GM12878 (cell line): ENCODE results near the gene RIN2. TPM values are rescaled to one million over a fixed set of nuclear protein-coding genes. Genes with fewer than 3 reads are reported as not detected.

Experiments
- ATAC-seq: fragments of 200-7000 bp; cut with Tn5 transposase; 3 replicates; pipeline ENCODE4 v1.9.1; 2020; ENCODE audit warnings: mild to moderate bottlenecking, moderate library complexity
- BruUV-seq: library from RNA; stranded (reverse); fragments of 400-500 nt; replicated peaks from 2 replicates; lab custom pipeline; 2021; lab: Mats Ljungman, UMichigan
- CTCF ChIA-PET: fragments of 300-600 bp; sonication (Branson Sonifier 250); formaldehyde crosslinking; extraction: SDS; loops from one replicate; lab custom pipeline; 2021; ENCODE audit warnings: inconsistent platforms; lab: Yijun Ruan, JAX
- POLR2A ChIA-PET: fragments of 350-600 bp; formaldehyde crosslinking; extraction: SDS; loops from one replicate; lab custom pipeline; 2021; ENCODE audit warnings: inconsistent platforms; lab: Charles Lee
- RAD21 ChIA-PET: fragments of 300-600 bp; sonication (Branson Sonifier 250); formaldehyde crosslinking; loops from one replicate; lab custom pipeline; 2023; ENCODE audit warnings: antibody characterized with exemption; ENCODE audit not compliant: unreplicated experiment; lab: Charles Lee
- SMC1A ChIA-PET: fragments of 300-600 bp; sonication (Branson Sonifier 250); formaldehyde crosslinking; loops from one replicate; lab custom pipeline; 2023; ENCODE audit not compliant: unreplicated experiment, uncharacterized antibody; lab: Charles Lee
- DNase-seq: peaks from one replicate; pipeline ENCODE4 v3.0.0-alpha.2; 2011; ENCODE audit warnings: low read depth, low spot score
- FAIRE-seq: peaks from 3 replicates; lab custom pipeline; 2011; peaks lifted over from hg19 to GRCh38; lab: Jason Lieb, UNC
- H2AFZ ChIP-seq: 2 replicates; pipeline ENCODE4 v1.6.0; 2011; ENCODE audit warnings: low read depth, low read length, control low read depth; ENCODE audit not compliant: control insufficient read depth
- H3K27ac ChIP-seq: 2 replicates; pipeline ENCODE4 v1.5.1; 2011; ENCODE audit warnings: control low read depth; ENCODE audit not compliant: control insufficient read depth, insufficient read depth
- H3K27me3 ChIP-seq, 2 experiments: replicated peaks in 1 of 2; 2 replicates each; pipeline versions ENCODE4 v1.6.0 to v1.6.1; 2011; ENCODE audit warnings: low read length in 1 of 2; ENCODE audit not compliant: control insufficient read depth in 2 of 2, insufficient read depth in 2 of 2
- H3K36me3 ChIP-seq, 2 experiments: 2 replicates each; pipeline ENCODE4 v1.5.1; 2011; ENCODE audit warnings: low read length in 1 of 2; ENCODE audit not compliant: control insufficient read depth in 2 of 2, insufficient read depth in 2 of 2
- H3K4me1 ChIP-seq: 2 replicates; pipeline ENCODE4 v1.6.1; 2011; ENCODE audit warnings: mild to moderate bottlenecking, low read length, moderate library complexity, mixed read lengths; ENCODE audit not compliant: control insufficient read depth, insufficient read depth
- H3K4me2 ChIP-seq: 2 replicates; pipeline ENCODE4 v1.6.0; 2011; ENCODE audit warnings: control low read depth; ENCODE audit not compliant: control insufficient read depth, insufficient read depth
- H3K4me3 ChIP-seq: fragments of 200-600 bp; sonication (generic); 2 replicates; pipeline ENCODE4 v1.5.1; 2016
- H3K79me2 ChIP-seq: 2 replicates; pipeline ENCODE4 v1.6.0; 2011; ENCODE audit warnings: low read length; ENCODE audit not compliant: control insufficient read depth, insufficient read depth
- H3K9ac ChIP-seq: 2 replicates; pipeline ENCODE4 v1.8.0; 2011; ENCODE audit warnings: low read length, control low read depth, mixed read lengths; ENCODE audit not compliant: control insufficient read depth, insufficient read depth
- H3K9me3 ChIP-seq: replicated peaks from 3 replicates; pipeline ENCODE4 v1.5.1; 2011; ENCODE audit warnings: mild to moderate bottlenecking, low read length; ENCODE audit not compliant: control insufficient read depth, insufficient read depth
- H4K20me1 ChIP-seq: 2 replicates; pipeline ENCODE4 v1.6.0; 2011; ENCODE audit not compliant: control insufficient read depth, insufficient read depth
- BHLHE40 ChIP-seq, 2 experiments: fragments of 450-650 bp in 1 of 2; IDR thresholded peaks; 2 replicates each; pipeline ENCODE4 v1.6.1; 2011 to 2017; ENCODE audit warnings: low read depth in 2 of 2, borderline replicate concordance in 1 of 2, improper control_type of control experiment in 1 of 2, low read length in 1 of 2, mild to moderate bottlenecking in 1 of 2
- FOXM1 ChIP-seq: IDR thresholded peaks from 2 replicates; pipeline ENCODE4 v1.6.1; 2012; ENCODE audit warnings: low read depth, mild to moderate bottlenecking, inconsistent platforms, low read length, moderate library complexity
- NFYA ChIP-seq: IDR thresholded peaks from 2 replicates; pipeline ENCODE4 v1.6.1; 2011; ENCODE audit warnings: low read depth, mild to moderate bottlenecking, low read length, improper control_type of control experiment, borderline replicate concordance
- NFYB ChIP-seq: IDR thresholded peaks from 2 replicates; pipeline ENCODE4 v1.6.1; 2011; ENCODE audit warnings: low read depth, mild to moderate bottlenecking, low read length, improper control_type of control experiment, moderate library complexity; ENCODE audit not compliant: insufficient read depth
- POU2F2 ChIP-seq: IDR thresholded peaks from 3 replicates; pipeline ENCODE4 v1.6.1; 2011; ENCODE audit warnings: low read depth, mild to moderate bottlenecking, low read length, borderline replicate concordance
- SIN3A ChIP-seq: IDR thresholded peaks from 2 replicates; pipeline ENCODE4 v1.6.1; 2012; ENCODE audit warnings: low read depth, low read length, improper control_type of control experiment
- SUZ12 ChIP-seq: fragments of 200-600 bp; sonication (generic); IDR thresholded peaks from one replicate; pipeline ENCODE4 v1.6.1; 2018; ENCODE audit warnings: antibody characterized with exemption, mild to moderate bottlenecking; ENCODE audit not compliant: unreplicated experiment
- TCF12 ChIP-seq: IDR thresholded peaks from 2 replicates; pipeline ENCODE4 v1.6.1; 2011; ENCODE audit warnings: low read depth, mild to moderate bottlenecking, low read length
- TCF3 ChIP-seq: IDR thresholded peaks from 2 replicates; pipeline ENCODE4 v1.6.1; 2012; ENCODE audit warnings: low read depth, mild to moderate bottlenecking, low read length, borderline replicate concordance; ENCODE audit not compliant: insufficient read depth
- WGBS: methylation state at CpG from one replicate; pipeline ENCODE4 v1.1.6; 2016; ENCODE audit warnings: low lambda C conversion rate; ENCODE audit not compliant: insufficient replicate concordance, insufficient coverage; ENCODE audit errors: missing lambda C conversion rate; 5-methylcytosine and 5-hydroxymethylcytosine counted together
- in situ Hi-C: fragments of 300-500 bp; cut with MboI; formaldehyde crosslinking; loops from 9 replicates; pipeline ENCODE4 v1.14.3; 2018; ENCODE audit warnings: mixed read lengths
- intact Hi-C: fragments of 100-400 bp; cut with micrococcal nuclease; formaldehyde crosslinking; loops from one replicate; pipeline ENCODE4 v1.14.2; 2022; ENCODE audit not compliant: unreplicated experiment
- polyA plus RNA-seq, 11 experiments: library from polyadenylated mRNA; depleted of rRNA in 4 of 11; unstranded in 6 of 11; stranded (reverse) in 5 of 11; fragments of >200 nt; fragmentation: Nextera tagmentation in 4 of 11; fragmentation: Illumina TruSeq in 1 of 11; extraction: Ambion mirVana in 4 of 11; extraction: Trizol in 1 of 11; gene quantifications; 1 replicate in 1 of 11; 2 replicates in 10 of 11; pipeline versions ENCODE4 v1.2.1 to v1.2.3, GENCODE V29; 2011 to 2016; ENCODE audit warnings: inconsistent platforms in 2 of 11, missing spikeins in 2 of 11, low read depth in 1 of 11
- total RNA-seq, 4 experiments: library from RNA; depleted of rRNA in 3 of 4; stranded (reverse); fragments of >200 nt in 3 of 4; fragmentation: Illumina TruSeq in 1 of 4; extraction: Trizol in 1 of 4; gene quantifications; 2 replicates each; pipeline versions ENCODE4 v1.2.1 to v1.2.3, GENCODE V29; 2013 to 2021

The RIN2 gene
- total and polyA plus RNA-seq, 10 of the 15 experiments (the other 5 are each of a cell fraction or from before 2014, with no cell fraction given), result 0.68 to 8.5 (median 4.5) TPM

DNA sequence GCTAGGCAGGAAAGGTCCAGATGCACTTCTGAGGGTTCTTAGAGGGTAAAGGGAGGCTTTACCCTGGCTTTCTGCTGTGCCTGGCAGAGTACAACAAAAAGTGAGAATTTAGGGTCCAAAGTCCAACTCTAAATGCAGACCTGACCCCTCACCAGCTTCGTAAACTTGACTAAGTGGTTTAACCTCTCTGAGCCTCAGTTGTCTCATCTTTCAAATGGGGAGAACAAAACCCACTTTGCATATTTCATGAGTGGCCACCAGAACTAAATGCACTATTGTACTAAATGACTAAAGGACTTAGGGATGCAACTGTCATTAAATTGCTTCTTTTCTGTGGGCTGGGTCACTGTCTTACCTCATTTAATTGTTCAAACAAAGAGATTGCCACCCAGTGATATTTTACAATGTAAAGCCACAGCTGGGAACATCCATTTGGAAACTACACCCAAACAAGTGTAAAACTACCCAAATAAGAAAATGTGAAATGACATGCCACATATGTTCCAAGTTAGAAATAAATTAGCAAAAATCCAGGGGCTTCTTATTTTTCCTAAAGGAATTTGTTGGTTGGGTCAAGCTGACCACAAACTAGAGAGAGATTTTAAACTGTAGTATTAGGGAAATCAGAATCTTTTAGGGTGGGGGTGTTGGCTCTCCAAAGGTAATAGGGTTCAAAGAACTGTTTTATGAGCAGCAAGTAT, 48.3 kb upstream of the RIN2 start (continued):
- no peak for TF ChIP-seq BHLHE40 (IDR thresholded peaks at IDR 0.05; ENCODE audit: borderline replicate concordance in 1 of 2, low read depth in 2 of 2, low read length in 1 of 2)
- TF ChIP-seq SUZ12, result no peak

DNA sequence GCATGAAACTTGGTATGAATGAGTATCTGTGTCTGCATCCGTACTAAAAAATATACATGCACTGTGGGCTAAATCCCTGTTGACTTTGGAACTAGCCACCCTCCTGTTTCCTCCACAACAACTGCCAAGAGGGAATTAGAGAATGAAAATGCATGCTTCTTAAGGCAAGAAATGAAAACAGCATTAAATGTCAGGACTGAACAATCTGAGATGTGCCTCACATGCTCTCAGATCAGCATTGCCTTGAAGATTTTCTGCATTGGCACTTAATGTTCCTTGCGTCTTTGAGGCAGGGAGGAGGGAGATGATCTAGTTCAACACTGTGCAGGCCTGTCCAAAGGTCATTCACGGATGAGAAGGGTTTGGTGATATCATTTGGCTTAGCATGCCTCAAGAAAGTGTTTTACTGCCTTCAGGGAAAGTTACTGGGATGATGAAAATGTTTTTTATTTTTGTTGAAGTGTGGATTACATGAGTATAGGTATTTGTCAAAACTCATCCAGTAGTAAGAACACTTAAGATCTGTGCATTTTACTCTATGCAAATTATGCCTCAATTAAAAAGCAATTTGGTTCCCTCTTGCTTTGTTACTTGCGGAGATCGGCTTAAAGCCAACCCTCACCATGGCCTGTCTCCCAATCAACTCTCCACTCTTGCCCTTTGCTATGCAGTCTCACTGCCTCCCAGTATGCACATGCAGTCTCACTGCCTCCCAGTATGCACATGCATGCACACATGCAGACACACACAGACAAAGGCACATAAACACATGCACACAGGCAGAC, 47.5 kb upstream of the RIN2 start:
- Histone ChIP-seq H4K20me1 (no peaks in the 10 kb centered on the region), H3K36me3 (no peaks in the 10 kb centered on the region), H3K4me1 (no peaks in the 10 kb centered on the region), H3K27ac (no peak overlapping the region), H3K4me3 (no peak overlapping the region), H2AFZ (no peak overlapping the region)
- FAIRE-seq (no peak), DNase-seq (no peak)
- intact Hi-C loops (no loop called here), in situ Hi-C loops (no loop called here)
- POLR2A ChIA-PET, result no interaction called here
- no TSS peak for BruUV-seq
- SMC1A ChIA-PET, result interaction anchor here (0.9 to 4.7 kb wide), 3 partner anchors 13 to 117 kb away, joined by 3 to 23 read pairs (median 3); no protein-coding TSS in a partner anchor
- WGBS, result 55% methylated on average over 5 of the region's 5 CpGs
- TF ChIP-seq TCF3 (no peak), SIN3A (no peak), POU2F2 (no peak), NFYA (no peak), FOXM1 (no peak), NFYB (no peak), TCF12 (no peak)
- TF ChIP-seq, all 136 proteins: peak for 0
- Histone ChIP-seq H3K27me3 (peaks cover 0 to under 1% of the 10 kb centered on the region in 2 experiments; a peak in 1 of 4 replicates), H3K9ac (no peak overlapping the region), H3K4me2 (no peak overlapping the region), H3K79me2 (no peaks in the 10 kb centered on the region), H3K9me3 (no peaks in the 10 kb centered on the region; the same call in 2 of the 3 replicates)
- ATAC-seq, result no peak
- CTCF ChIA-PET, result interaction anchor here (1.9 kb wide), 1 partner anchor 25 kb away, joined by 4 read pairs; no protein-coding TSS in a partner anchor
- RAD21 ChIA-PET, result no interaction called here
